ENCODE data around the gene NOSTRIN.

DNA sequence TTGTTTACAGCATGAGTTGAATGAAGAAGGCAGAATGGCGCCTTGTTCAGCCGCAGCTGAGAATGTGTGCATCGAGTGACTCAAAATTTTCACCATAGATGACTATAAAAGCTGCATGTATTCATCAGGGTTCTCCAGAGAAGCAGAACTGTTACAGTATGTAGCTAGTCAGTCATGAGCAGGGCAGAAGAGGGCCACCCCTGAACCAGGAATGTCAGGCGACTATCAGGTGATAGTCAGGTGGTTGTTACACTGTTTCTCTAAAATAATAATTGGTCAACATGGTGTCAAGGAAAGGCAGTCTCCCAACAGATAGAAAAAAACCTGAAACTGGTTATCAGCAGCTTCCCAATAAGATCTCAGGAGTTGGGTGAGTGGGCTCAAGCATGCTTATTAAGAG, 20.2 kb upstream of the NOSTRIN start:
- TF ChIP-seq, protein P1, sequence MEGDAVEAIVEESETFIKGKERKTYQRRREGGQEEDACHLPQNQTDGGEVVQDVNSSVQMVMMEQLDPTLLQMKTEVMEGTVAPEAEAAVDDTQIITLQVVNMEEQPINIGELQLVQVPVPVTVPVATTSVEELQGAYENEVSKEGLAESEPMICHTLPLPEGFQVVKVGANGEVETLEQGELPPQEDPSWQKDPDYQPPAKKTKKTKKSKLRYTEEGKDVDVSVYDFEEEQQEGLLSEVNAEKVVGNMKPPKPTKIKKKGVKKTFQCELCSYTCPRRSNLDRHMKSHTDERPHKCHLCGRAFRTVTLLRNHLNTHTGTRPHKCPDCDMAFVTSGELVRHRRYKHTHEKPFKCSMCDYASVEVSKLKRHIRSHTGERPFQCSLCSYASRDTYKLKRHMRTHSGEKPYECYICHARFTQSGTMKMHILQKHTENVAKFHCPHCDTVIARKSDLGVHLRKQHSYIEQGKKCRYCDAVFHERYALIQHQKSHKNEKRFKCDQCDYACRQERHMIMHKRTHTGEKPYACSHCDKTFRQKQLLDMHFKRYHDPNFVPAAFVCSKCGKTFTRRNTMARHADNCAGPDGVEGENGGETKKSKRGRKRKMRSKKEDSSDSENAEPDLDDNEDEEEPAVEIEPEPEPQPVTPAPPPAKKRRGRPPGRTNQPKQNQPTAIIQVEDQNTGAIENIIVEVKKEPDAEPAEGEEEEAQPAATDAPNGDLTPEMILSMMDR (IDR thresholded peaks at IDR 0.05; ENCODE audit: extremely low read depth in 1 of 2, insufficient read depth in 1 of 2, low read depth in 1 of 2, low read length in 2 of 2) = no peak
- TF ChIP-seq, protein P2, sequence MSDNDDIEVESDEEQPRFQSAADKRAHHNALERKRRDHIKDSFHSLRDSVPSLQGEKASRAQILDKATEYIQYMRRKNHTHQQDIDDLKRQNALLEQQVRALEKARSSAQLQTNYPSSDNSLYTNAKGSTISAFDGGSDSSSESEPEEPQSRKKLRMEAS (IDR thresholded peaks at IDR 0.05; ENCODE audit: insufficient read depth, insufficient read length) = no peak
- TF ChIP-seq POLR2AphosphoS5 (IDR thresholded peaks at IDR 0.05; ENCODE audit: insufficient read depth, low read depth, low read length) (no peak), FOS (IDR thresholded peaks at IDR 0.05; ENCODE audit: borderline replicate concordance, insufficient read depth, low read length) (no peak), EZH2 (IDR thresholded peaks at IDR 0.05; ENCODE audit: borderline replicate concordance, low read depth, low read length, severe bottlenecking) (no peak)
